Memory B cell (primary cell): ENCODE measurements around the gene PAQR4.

Source experiments
- ATAC-seq: fragments of 150-1000 bp; cut with Tn5 transposase; 2 replicates; pipeline ENCODE4 v1.10.0; 2021; ENCODE audit warnings: low read depth, mild to moderate bottlenecking, moderate library complexity
- DNase-seq, 2 donors: peaks; one replicate each; pipeline ENCODE4 v3.0.0; 2022; ENCODE audit warnings: low spot score in 2 of 2
- H3K27ac Mint-ChIP-seq: one replicate; pipeline ENCODE4 v1.8.0; 2022; ENCODE audit warnings: mild to moderate bottlenecking, moderate library complexity, mixed read lengths
- H3K27me3 Mint-ChIP-seq: one replicate; pipeline ENCODE4 v1.8.0; 2022; ENCODE audit warnings: mixed read lengths
- H3K36me3 Mint-ChIP-seq: one replicate; pipeline ENCODE4 v1.8.0; 2022; ENCODE audit warnings: mild to moderate bottlenecking, mixed read lengths
- H3K4me1 Mint-ChIP-seq: one replicate; pipeline ENCODE4 v1.8.0; 2022; ENCODE audit warnings: mixed read lengths
- H3K4me3 Mint-ChIP-seq: one replicate; pipeline ENCODE4 v1.8.0; 2022; ENCODE audit warnings: mild to moderate bottlenecking, moderate library complexity, mixed read lengths
- H3K9me3 Mint-ChIP-seq: one replicate; pipeline ENCODE4 v1.8.0; 2022; ENCODE audit warnings: mixed read lengths

Gene PAQR4

DNA sequence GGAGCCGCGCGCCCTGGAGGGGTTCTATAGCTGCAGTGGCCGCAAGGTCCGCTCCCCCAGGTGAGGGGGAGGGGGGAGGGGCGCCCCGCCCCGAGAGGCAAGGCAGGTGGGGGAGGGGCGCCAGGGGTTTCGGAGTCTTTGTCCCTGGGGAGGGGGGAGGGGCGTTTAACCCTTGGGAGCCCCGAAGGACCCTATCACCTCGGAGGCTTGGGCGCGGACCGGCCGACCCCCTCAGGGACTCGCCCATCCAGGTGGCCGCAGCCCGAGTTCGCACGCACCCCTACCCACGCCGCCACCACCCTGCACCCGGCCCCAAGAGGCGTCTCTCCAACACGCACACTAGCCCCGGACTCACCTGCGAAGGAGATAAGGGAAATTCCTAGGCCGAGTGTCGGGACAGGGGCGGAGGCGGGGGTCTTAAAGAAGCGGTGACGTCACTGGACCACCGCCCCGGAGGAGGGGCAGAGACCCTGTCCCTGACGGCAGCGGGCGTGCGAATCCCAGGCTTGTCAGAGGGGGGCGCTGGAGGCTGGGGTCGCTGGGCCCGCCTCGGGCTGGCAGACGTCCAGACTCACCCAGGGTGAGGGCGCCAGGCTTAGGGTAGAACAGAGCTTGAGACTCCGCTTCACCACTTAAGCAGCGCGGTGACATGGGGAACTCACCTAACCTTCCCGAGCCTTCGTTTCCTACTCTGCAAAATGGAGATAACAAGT lies 48.8 kb downstream of the PAQR4 start, which contains the start of gene CLDN6:
Gene CLDN6, minus strand, starts transcription at position 390 of the 713 bp plus-strand sequence. CDS start 2,162 bp downstream, outside the sequence.
- peak within 1 kb of the TSS; percentile 44 for H3K4me3 Mint-ChIP-seq
- no peaks in the 10 kb centered on the region for H3K36me3 Mint-ChIP-seq
- H3K9me3 Mint-ChIP-seq = no peaks in the 10 kb centered on the region
- no peak for ATAC-seq
- peaks cover 20% of the 10 kb centered on the region for H3K4me1 Mint-ChIP-seq
- H3K27ac Mint-ChIP-seq = no peak within 1 kb of the TSS
- peaks cover 8% of the 10 kb centered on the region for H3K27me3 Mint-ChIP-seq
- no peak for DNase-seq

DNA sequence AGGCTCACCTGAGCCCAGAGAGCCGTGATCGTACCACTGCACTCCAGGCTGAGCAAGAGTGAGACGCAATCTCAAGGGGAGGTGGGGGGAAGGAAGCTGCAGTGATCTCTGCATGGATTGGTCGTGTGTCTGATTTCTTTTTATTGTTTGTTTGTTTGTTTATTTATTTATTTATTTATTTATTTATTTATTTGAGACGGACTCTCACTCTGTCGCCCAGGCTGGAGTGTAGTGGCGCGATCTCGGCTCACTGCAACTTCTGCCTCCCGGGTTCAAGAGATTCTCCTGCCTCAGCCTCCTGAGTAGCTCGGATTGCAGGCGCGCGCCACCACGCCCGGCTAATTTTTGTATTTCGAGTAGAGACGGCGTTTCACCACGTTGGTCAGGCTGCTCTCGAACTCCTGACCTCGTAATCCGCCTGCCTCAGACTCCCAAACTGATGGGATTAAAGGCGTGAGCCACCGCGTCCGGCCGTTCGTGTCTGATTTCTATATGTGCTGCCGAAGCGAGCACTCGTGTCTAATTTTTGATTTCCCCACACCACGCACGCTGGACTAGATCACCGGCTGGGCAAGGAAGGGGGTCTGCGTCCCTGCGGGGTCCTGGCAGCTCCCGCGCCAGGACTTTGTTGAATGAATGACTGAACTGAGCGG lies 50.6 kb downstream of the PAQR4 start:
- DNase-seq (no peak), ATAC-seq (no peak)
- Mint-ChIP-seq H3K27ac (no peak overlapping the region), H3K9me3 (no peaks in the 10 kb centered on the region), H3K4me3 (peak overlapping the region; percentile 83), H3K4me1 (peaks cover 28% of the 10 kb centered on the region), H3K27me3 (peaks cover 4% of the 10 kb centered on the region), H3K36me3 (no peaks in the 10 kb centered on the region)

DNA sequence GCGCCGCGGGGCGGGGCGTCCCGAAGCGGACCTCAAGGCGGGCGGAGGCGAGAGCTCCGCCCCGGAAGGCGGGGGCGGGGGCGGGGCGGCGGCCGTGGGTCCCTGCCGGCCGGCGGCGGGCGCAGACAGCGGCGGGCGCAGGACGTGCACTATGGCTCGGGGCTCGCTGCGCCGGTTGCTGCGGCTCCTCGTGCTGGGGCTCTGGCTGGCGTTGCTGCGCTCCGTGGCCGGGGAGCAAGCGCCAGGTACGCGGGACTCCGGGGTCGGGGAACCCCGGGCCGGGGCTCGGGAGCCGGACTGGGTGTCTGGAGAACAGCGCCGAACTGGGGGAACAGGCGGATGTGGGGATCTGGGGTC lies 51.1 kb downstream of the PAQR4 start, which contains the start of gene TNFRSF12A:
Gene TNFRSF12A, plus strand, starts transcription at position 122 of the 357 bp plus-strand sequence. Its CDS starts 30 bp downstream, at position 152.
- no peaks in the 10 kb centered on the region for H3K9me3 Mint-ChIP-seq
- H3K4me1 Mint-ChIP-seq = peaks cover 28% of the 10 kb centered on the region
- no peak within 1 kb of the TSS for H3K27ac Mint-ChIP-seq
- DNase-seq (peak; percentile 55 to 65), ATAC-seq (peak; percentile 23)
- no peaks in the 10 kb centered on the region for H3K36me3 Mint-ChIP-seq
- H3K4me3 Mint-ChIP-seq = peak within 1 kb of the TSS; percentile 83
- H3K27me3 Mint-ChIP-seq = peaks cover 4% of the 10 kb centered on the region

DNA sequence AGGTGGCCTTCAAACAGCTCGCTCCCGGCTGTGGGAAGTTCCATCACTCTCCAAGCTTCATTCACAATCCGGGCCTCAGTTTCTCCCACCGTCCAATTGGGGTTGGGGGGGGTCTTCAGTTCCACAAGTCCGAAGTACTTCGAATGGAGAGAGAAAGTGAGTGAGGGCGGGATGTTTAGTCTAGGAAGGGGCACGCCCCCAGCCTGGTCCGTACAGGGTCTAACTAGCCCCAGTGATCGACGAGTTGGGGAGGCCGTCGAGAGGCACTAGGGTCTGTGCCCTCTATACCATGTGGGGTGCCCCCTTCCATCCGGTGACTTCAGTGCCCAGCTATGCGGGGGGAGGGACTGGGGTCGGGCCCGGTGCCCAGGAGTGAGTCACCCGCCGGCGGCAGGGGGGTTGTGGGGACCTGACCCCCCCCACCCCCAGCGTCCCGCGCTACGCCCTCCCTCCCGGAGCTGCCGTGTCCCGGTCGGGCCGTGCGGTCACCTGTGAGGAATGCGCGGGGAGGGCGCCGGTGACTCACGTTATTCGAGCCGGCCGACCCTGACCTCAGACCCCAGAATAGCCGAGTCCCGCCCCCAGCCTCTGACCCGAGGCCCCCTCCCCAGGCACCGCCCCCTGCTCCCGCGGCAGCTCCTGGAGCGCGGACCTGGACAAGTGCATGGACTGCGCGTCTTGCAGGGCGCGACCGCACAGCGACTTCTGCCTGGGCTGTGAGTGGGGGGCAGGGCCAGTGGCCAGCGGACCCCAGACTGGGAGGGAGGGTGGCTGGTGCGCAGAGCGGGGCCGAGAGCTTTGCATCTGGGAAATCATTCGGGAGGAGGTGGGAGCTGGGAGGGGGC lies 51.7 kb downstream of the PAQR4 start:
- peaks cover 4% of the 10 kb centered on the region for H3K27me3 Mint-ChIP-seq
- no peak for ATAC-seq
- DNase-seq = peak in 1 of 2 donors; percentile 49
- no peaks in the 10 kb centered on the region for H3K36me3 Mint-ChIP-seq
- peaks cover 28% of the 10 kb centered on the region for H3K4me1 Mint-ChIP-seq
- H3K4me3 Mint-ChIP-seq = peak overlapping the region; percentile 83
- H3K27ac Mint-ChIP-seq = no peak overlapping the region
- H3K9me3 Mint-ChIP-seq = no peaks in the 10 kb centered on the region

DNA sequence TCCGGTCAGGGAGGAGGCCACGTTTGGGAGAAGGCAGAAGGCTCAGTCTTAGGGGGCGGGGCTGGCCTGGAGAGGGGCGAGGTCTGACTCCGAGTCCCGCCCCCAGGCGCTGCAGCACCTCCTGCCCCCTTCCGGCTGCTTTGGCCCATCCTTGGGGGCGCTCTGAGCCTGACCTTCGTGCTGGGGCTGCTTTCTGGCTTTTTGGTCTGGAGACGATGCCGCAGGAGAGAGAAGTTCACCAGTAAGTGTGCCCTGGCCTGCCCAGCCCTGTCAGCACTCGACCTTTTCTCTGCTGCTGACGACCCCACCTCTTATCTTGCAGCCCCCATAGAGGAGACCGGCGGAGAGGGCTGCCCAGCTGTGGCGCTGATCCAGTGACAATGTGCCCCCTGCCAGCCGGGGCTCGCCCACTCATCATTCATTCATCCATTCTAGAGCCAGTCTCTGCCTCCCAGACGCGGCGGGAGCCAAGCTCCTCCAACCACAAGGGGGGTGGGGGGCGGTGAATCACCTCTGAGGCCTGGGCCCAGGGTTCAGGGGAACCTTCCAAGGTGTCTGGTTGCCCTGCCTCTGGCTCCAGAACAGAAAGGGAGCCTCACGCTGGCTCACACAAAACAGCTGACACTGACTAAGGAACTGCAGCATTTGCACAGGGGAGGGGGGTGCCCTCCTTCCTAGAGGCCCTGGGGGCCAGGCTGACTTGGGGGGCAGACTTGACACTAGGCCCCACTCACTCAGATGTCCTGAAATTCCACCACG lies 52.5 kb downstream of the PAQR4 start:
- H3K4me1 Mint-ChIP-seq = peaks cover 28% of the 10 kb centered on the region
- DNase-seq (peak; percentile 71 to 75), ATAC-seq (peak; percentile 28)
- H3K27me3 Mint-ChIP-seq = peaks cover 2% of the 10 kb centered on the region
- no peaks in the 10 kb centered on the region for H3K9me3 Mint-ChIP-seq
- peak overlapping the region; percentile 83 for H3K4me3 Mint-ChIP-seq
- no peak overlapping the region for H3K27ac Mint-ChIP-seq
- H3K36me3 Mint-ChIP-seq = peaks cover 4% of the 10 kb centered on the region

DNA sequence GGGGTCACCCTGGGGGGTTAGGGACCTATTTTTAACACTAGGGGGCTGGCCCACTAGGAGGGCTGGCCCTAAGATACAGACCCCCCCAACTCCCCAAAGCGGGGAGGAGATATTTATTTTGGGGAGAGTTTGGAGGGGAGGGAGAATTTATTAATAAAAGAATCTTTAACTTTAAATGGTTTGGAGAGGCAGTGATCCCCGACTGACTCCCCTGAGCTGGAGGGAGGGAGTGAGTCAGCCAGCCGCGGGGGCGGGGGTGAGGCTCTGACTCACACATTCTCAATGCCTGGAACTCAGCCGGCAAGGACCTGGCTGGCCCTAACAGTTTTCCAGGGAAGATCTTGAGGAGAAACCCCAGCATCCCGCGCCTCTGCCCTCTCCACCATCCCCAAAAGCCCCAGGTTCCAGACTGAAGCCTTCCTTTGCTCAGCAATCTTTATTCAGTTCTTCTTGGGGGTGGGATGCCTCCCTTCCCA lies 53.1 kb downstream of the PAQR4 start:
- peaks cover 2% of the 10 kb centered on the region for H3K27me3 Mint-ChIP-seq
- ATAC-seq (no peak), DNase-seq (no peak)
- H3K9me3 Mint-ChIP-seq = no peaks in the 10 kb centered on the region
- peak overlapping the region; percentile 85 for H3K4me3 Mint-ChIP-seq
- H3K36me3 Mint-ChIP-seq = peaks cover 6% of the 10 kb centered on the region
- H3K4me1 Mint-ChIP-seq = peaks cover 28% of the 10 kb centered on the region
- H3K27ac Mint-ChIP-seq = peak overlapping the region; percentile 84

DNA sequence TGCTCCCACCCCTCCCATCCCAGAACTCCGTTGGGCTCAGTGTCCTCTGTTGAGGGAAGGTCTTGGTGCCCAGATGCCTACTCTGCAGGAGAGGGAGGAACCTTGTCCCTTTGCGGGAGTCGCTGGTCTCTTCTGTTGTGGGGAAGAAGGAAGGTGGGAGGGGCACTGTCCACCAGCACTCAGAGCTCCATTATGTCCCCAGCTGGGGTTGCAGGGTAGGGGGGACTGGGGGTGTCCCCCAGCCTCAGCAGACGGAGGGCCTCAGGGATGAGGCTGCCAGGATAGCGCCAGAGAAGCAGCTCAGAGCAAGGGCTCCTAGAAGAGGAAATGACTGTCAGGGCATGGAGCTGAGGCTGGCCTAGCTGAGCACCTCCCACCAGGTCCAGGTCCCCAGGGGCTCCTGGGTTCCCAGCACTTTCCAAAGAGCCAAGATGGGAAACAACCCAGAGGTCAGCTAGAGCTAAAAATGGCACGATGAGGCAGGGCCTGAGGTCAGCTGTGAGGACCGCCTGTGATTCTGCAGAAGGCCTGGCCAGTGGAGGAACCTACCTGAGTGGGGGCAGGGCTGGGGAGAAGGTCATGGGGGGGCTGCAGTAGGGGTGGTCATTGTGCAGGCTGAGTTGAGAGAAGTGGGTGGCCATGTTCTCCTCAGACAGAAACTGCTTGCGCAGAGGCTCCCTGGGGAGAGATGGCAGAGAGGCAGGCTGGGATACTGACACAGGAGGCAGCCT lies 53.7 kb downstream of the PAQR4 start:
- DNase-seq = no peak
- peaks cover 28% of the 10 kb centered on the region for H3K4me1 Mint-ChIP-seq
- H3K27ac Mint-ChIP-seq = peak overlapping the region; percentile 84
- peaks cover 6% of the 10 kb centered on the region for H3K36me3 Mint-ChIP-seq
- peaks cover 2% of the 10 kb centered on the region for H3K27me3 Mint-ChIP-seq
- H3K9me3 Mint-ChIP-seq = no peaks in the 10 kb centered on the region
- H3K4me3 Mint-ChIP-seq = peak overlapping the region; percentile 85
- no peak for ATAC-seq
